ENCODE results near the gene EGFL7. TPM values are rescaled to one million over a fixed set of nuclear protein-coding genes. Genes with fewer than 3 reads are reported as not detected.

EGFL7 gene
- total RNA-seq, 4 donors from 2014 or later, result 12.3 to 64.7 (median 33.6) TPM

GRCh38 chr9:136679431-136679941, 16.8 kb downstream of the EGFL7 start:
- H3K27me3 ChIP-seq, result no peaks in the 10 kb centered on the region
- no peaks in the 10 kb centered on the region for H3K9me3 ChIP-seq
- no peak for DNase-seq
- H3K4me3 ChIP-seq, result no peak overlapping the region
- in situ Hi-C loops (cut with MboI; ENCODE audit: low pct_ligation_motif_present in 1 of 4, low pct_unique_long_range_greater_than_20kb in 1 of 4, low sequenced_read_pairs in 3 of 4), result no loop called here
- H3K4me1 ChIP-seq, result peaks cover 0 to 22% (median 13%) of the 10 kb centered on the region in 4 donors
- intact Hi-C loops (cut with DNase I; ENCODE audit: low total_unique reads), result no loop called here
- peaks cover 0 to 13% (median 0%) of the 10 kb centered on the region in 4 donors for H3K36me3 ChIP-seq
- 84% methylated on average over 22 of the region's 22 CpGs; no CpG with 5 or more reads in 1 of the 2 donors for WGBS, 2 donors (ENCODE audit: low coverage in 1 of 2)
- no peak overlapping the region for H3K27ac ChIP-seq
- TF ChIP-seq EP300 (IDR thresholded peaks at IDR 0.05; ENCODE audit: low read depth), result no peak
- no peak for TF ChIP-seq POLR2A (IDR thresholded peaks at IDR 0.05)
- TF ChIP-seq CTCF (IDR thresholded peaks at IDR 0.05), result no peak

GRCh38 chr9:136681029-136681428, 18.3 kb downstream of the EGFL7 start:
- 91 to 100% methylated on average over 1 to 17 of the region's 17 CpGs for WGBS, 2 donors (ENCODE audit: low coverage in 1 of 2)
- no peaks in the 10 kb centered on the region for H3K9me3 ChIP-seq
- TF ChIP-seq POLR2A (IDR thresholded peaks at IDR 0.05) (no peak), CTCF (IDR thresholded peaks at IDR 0.05) (no peak), POLR2AphosphoS5 (IDR thresholded peaks at IDR 0.05) (no peak), EP300 (IDR thresholded peaks at IDR 0.05; ENCODE audit: low read depth) (no peak)
- peaks cover 0 to 13% (median 0%) of the 10 kb centered on the region in 4 donors for H3K36me3 ChIP-seq
- peaks cover 12 to 26% (median 15%) of the 10 kb centered on the region in 4 donors for H3K4me1 ChIP-seq
- in situ Hi-C loops (cut with MboI; ENCODE audit: low pct_ligation_motif_present in 1 of 4, low pct_unique_long_range_greater_than_20kb in 1 of 4, low sequenced_read_pairs in 3 of 4), result no loop called here
- no peak overlapping the region for H3K27ac ChIP-seq
- H3K27me3 ChIP-seq, result no peaks in the 10 kb centered on the region
- DNase-seq, result no peak
- intact Hi-C loops (cut with DNase I; ENCODE audit: low total_unique reads), result no loop called here
- H3K4me3 ChIP-seq, result no peak overlapping the region

GRCh38 chr9:136681945-136682699, 19.4 kb downstream of the EGFL7 start:
- DNase-seq, result no peak
- no peak overlapping the region for H3K27ac ChIP-seq
- H3K36me3 ChIP-seq, result peaks cover 0 to 2% (median 0%) of the 10 kb centered on the region in 4 donors

More at GRCh38 chr9:136681945-136682699, 19.4 kb downstream of the EGFL7 start:
- Histone ChIP-seq H3K4me1 (peaks cover 15 to 23% (median 17%) of the 10 kb centered on the region in 4 donors), H3K4me3 (no peak overlapping the region), H3K9me3 (no peaks in the 10 kb centered on the region), H3K27me3 (no peaks in the 10 kb centered on the region)
- TF ChIP-seq POLR2A (IDR thresholded peaks at IDR 0.05) (no peak), POLR2AphosphoS5 (IDR thresholded peaks at IDR 0.05) (no peak), EP300 (IDR thresholded peaks at IDR 0.05; ENCODE audit: low read depth) (no peak), CTCF (IDR thresholded peaks at IDR 0.05) (no peak)
- intact Hi-C loops (cut with DNase I; ENCODE audit: low total_unique reads) (no loop called here), in situ Hi-C loops (cut with MboI; ENCODE audit: low pct_ligation_motif_present in 1 of 4, low pct_unique_long_range_greater_than_20kb in 1 of 4, low sequenced_read_pairs in 3 of 4) (no loop called here)
- WGBS, 2 donors (ENCODE audit: low coverage in 1 of 2), result 88% methylated on average over 20 of the region's 20 CpGs; no CpG with 5 or more reads in 1 of the 2 donors
